Mucosa of stomach (tissue), 1 donor: ENCODE results near the gene TIFAB.

Experiments
- H3K27me3 ChIP-seq: one replicate; pipeline ENCODE4 v1.7.0; 2013; ENCODE audit warnings: mild to moderate bottlenecking, low read length; ENCODE audit not compliant: control insufficient read depth, insufficient read depth
- H3K36me3 ChIP-seq: one replicate; pipeline ENCODE4 v1.7.0; 2013; ENCODE audit warnings: low read length; ENCODE audit not compliant: control insufficient read depth, insufficient read depth
- H3K4me1 ChIP-seq: one replicate; pipeline ENCODE4 v1.7.0; 2013; ENCODE audit warnings: mild to moderate bottlenecking, low read length; ENCODE audit not compliant: control insufficient read depth, insufficient read depth
- H3K4me3 ChIP-seq: one replicate; pipeline ENCODE4 v1.7.0; 2013; ENCODE audit warnings: low read length
- H3K9ac ChIP-seq: one replicate; pipeline ENCODE4 v1.7.0; 2013; ENCODE audit warnings: mild to moderate bottlenecking, low read length, moderate library complexity
- H3K9me3 ChIP-seq: one replicate; pipeline ENCODE4 v1.7.0; 2013; ENCODE audit warnings: mild to moderate bottlenecking, low read length, moderate library complexity; ENCODE audit not compliant: control insufficient read depth
- donor health status: Pancreatic carcinoma.

TIFAB gene

DNA sequence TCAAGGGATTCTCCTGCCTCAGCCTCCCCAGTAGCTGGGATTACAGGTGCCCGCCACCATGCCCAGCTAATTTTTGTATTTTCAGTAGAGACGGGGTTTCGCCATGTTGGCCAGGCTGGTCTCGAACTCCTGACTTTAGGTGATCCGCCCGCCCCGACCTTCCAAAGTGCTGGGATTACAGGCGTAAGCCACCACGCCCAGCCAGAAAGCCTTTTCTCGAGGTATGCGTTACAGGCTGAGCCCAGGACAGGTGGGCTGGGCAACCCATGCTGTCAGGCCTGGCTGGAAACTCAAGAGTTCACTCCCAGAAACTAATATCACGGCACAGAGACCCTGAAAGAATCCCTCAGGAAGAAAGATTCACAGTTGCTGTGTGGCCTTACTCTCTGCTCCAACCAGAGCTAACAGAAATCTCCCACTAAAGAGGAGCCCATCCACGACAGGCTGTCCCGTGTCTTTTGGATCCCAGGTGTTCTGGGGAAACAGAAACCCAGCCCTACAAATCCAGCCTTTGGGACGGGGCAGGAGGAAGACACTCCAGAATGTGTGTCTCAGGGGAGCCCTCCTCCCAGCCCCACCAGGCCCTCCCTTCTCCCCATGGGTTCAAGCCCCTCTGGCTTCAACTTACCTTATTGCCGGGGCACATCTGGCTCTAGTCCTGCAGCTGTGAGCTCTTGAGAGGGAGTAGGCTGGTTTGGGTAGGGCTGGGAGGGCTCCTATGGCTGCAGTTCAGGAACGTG, 400 bp downstream of the TIFAB start:
- Histone ChIP-seq H3K36me3 (no peaks in the 10 kb centered on the region), H3K9me3 (no peaks in the 10 kb centered on the region), H3K27me3 (peaks cover 10% of the 10 kb centered on the region), H3K4me1 (peaks cover 6% of the 10 kb centered on the region), H3K4me3 (no peak overlapping the region), H3K9ac (no peak overlapping the region)

GRCh38 chr5:135450952-135451351, 1.2 kb downstream of the TIFAB start:
- H3K36me3 ChIP-seq, result no peaks in the 10 kb centered on the region
- no peaks in the 10 kb centered on the region for H3K9me3 ChIP-seq
- H3K9ac ChIP-seq, result no peak overlapping the region
- H3K27me3 ChIP-seq, result peaks cover 10% of the 10 kb centered on the region
- peaks cover 2% of the 10 kb centered on the region for H3K4me1 ChIP-seq
- no peak overlapping the region for H3K4me3 ChIP-seq

DNA sequence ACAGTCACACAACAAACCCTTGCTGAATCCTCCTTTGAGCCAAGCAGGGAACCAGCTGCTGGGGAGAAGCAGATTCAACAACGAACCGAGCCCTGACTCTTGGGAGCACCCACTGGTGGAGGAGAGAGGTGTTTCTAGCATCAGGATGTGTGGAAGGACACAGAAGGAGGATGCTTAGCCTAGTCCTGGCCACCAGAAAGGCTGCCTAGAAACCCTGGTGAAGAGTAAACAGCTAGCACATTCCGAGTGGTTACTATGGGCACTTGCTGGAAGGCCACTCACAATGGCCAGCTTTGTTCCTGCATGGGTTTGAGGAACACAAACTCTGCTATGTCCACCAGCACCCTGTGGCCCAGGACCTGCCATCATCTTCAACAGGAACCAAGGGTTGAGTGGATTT, 1.8 kb downstream of the TIFAB start:
- Histone ChIP-seq H3K9ac (no peak overlapping the region), H3K4me3 (no peak overlapping the region), H3K9me3 (no peaks in the 10 kb centered on the region), H3K27me3 (peaks cover 10% of the 10 kb centered on the region), H3K36me3 (no peaks in the 10 kb centered on the region), H3K4me1 (no peaks in the 10 kb centered on the region)

GRCh38 chr5:135449644-135450043, 2.5 kb downstream of the TIFAB start:
- Histone ChIP-seq H3K4me1 (no peaks in the 10 kb centered on the region), H3K9me3 (no peaks in the 10 kb centered on the region), H3K9ac (no peak overlapping the region), H3K36me3 (no peaks in the 10 kb centered on the region), H3K27me3 (peaks cover 10% of the 10 kb centered on the region), H3K4me3 (no peak overlapping the region)

DNA sequence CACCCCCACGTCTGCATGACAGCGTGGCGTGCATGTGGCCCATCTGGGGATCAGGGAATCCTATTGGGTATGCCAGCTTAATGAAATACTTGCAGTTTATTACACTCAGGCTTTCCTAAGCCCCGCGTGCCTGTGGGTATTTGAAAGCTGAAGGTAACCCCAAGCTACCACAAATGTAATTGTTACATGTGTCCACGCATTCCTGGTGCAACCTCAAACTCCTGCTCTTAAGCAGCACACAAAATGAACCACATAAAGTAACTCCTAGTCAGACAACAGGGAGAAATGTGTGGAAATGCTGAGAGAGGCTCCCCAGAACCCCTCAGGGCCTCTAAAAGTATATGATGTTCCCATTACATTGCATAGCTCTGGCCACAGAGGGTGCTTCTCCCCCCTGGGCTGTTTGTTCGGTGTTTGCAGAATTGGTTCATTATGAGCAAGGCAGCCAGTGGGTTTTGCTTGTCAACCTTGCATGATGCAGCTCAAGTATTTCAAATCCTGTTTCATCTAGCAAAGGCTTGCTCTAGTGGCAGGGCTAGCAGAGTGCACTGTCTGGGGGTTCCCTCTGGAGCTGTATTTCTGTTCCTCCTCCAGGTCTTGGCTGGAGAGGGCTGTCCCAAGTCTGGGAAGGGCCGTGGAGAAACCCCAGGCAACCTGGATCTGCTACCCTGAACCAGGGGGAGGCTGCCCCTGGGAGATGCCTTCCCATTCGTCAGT, 3.2 kb downstream of the TIFAB start:
- H3K9ac ChIP-seq, result no peak overlapping the region
- peaks cover 10% of the 10 kb centered on the region for H3K27me3 ChIP-seq
- H3K4me1 ChIP-seq, result no peaks in the 10 kb centered on the region
- no peaks in the 10 kb centered on the region for H3K9me3 ChIP-seq
- no peaks in the 10 kb centered on the region for H3K36me3 ChIP-seq
- no peak overlapping the region for H3K4me3 ChIP-seq

DNA sequence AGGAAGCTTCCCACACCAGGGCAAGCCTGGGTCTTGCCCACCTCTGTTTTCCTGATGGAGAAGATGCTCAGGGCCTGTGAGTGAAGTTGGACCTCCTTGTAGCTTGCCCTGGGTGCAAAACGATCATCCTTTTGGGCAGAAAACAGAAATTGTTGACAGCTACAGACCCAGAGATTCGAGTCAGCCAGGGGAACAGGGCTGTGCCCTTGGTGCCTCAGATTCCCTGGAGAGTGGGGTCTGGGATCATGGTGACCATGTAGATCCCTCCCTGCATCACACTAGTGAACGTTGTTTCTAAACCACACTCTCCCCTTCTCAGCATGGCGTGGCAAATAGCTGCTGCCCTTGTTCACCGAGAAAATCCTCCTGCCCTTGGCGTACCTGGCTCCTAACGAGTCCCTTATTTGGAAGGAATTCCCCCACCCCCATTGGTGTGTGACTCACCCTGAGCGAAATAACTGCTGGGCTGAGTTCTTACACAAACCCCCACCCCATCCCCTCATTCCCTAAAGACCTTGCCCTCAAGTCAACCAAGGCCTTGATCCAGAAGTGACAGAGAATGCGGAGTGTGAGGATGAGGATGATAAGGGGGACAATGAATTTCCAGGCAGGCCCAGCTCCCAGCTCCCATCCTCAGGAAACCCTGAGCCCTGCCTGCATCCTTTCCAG, 3.9 kb downstream of the TIFAB start:
- H3K9me3 ChIP-seq, result no peaks in the 10 kb centered on the region
- H3K27me3 ChIP-seq, result peaks cover 10% of the 10 kb centered on the region
- no peaks in the 10 kb centered on the region for H3K4me1 ChIP-seq
- H3K4me3 ChIP-seq, result no peak overlapping the region
- no peak overlapping the region for H3K9ac ChIP-seq
- H3K36me3 ChIP-seq, result no peaks in the 10 kb centered on the region

- Histone ChIP-seq H3K4me3 (no peak within 1 kb of the TSS), H3K9ac (no peak within 1 kb of the TSS), H3K36me3 (no peaks in the 10 kb centered on the region), H3K27me3 (peaks cover 10% of the 10 kb centered on the region), H3K9me3 (no peaks in the 10 kb centered on the region), H3K4me1 (no peaks in the 10 kb centered on the region)
Observed at GRCh38 chr5:135447298-135447929, 4.7 kb downstream of the TIFAB start, which contains the start of gene DCANP1. DCANP1 (minus strand) TSS chr5:135447348; CDS start chr5:135447108, 240 bp downstream.

DNA sequence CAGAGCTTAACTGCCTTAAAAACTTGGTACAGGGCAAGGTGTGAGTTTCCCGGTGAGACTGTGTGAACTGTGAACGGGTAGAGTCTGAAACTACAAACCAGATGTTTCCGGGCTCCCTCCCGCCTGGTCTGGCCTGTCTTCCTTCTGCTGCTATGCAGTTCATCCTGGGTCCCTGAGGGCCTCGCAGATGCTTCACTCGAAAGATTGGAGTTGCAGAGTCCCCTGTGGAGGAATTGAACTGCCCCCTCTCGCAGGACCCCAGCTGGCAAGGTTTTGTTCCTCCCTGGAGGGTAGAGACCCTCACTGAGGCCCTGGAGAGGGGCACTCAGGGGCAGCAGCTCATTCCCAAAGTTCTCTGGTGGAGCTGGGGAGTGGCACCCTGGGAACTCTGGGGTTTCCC, 5.5 kb downstream of the TIFAB start:
- H3K4me1 ChIP-seq, result no peaks in the 10 kb centered on the region
- H3K9ac ChIP-seq, result no peak overlapping the region
- peaks cover 10% of the 10 kb centered on the region for H3K27me3 ChIP-seq
- H3K4me3 ChIP-seq, result no peak overlapping the region
- H3K9me3 ChIP-seq, result no peaks in the 10 kb centered on the region
- H3K36me3 ChIP-seq, result no peaks in the 10 kb centered on the region

DNA sequence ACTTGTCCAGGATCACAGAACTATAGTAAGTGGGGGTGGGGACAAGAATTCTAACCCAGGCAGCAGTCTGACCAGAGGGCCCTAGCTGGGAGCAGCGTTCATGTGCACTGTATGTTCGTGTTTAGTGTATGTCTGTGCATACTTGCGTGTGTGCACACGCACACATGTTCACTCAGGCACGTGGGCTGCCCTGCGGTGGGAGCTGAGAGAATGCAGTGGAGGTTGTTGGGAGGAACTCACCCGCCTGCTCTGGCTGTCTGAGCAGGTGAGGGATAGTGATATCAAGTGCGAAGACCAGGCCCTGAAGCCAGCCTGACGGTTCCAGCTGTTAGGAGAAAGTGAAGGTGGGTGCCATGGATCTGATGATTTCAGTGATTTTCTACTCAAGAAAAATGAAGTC, 5.9 kb downstream of the TIFAB start:
- H3K9ac ChIP-seq, result no peak overlapping the region
- no peak overlapping the region for H3K4me3 ChIP-seq
- H3K9me3 ChIP-seq, result no peaks in the 10 kb centered on the region
- H3K36me3 ChIP-seq, result no peaks in the 10 kb centered on the region
- H3K27me3 ChIP-seq, result peaks cover 10% of the 10 kb centered on the region
- no peaks in the 10 kb centered on the region for H3K4me1 ChIP-seq

DNA sequence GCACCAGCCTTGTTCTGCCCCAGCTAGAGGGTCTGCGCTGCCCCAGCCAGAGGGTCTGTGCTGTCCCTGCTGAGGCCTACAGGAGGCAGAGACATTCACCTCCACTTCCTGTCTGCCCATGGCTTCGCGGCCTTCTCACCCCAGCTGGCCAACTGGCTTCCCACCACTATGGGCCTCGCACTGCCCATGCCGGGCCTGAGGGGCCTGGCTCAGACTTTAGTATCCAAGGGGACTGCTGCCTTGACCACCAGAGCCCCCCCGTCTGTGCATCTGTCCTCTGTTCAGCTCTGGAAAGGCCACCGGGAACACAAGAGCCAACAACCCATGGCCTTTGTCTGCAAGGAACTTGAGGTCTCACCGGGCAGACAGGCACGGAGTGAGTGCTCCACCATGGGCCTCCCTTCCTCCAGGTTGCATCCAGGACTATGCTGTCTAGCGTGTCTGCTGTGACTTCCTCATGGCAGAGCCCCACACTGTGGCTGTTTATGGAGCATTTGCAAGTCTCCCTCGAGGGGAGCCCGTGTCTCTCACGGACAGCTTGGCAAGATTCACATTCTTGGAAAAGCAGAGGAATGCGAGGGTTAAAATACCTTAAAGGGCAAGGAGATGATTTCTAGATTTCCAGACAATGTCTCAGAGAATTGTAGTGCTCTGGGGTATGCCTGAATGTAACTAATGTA, 6.7 kb downstream of the TIFAB start:
- H3K9ac ChIP-seq, result no peak overlapping the region
- no peaks in the 10 kb centered on the region for H3K9me3 ChIP-seq
- H3K27me3 ChIP-seq, result peaks cover 5% of the 10 kb centered on the region
- no peak overlapping the region for H3K4me3 ChIP-seq
- H3K36me3 ChIP-seq, result no peaks in the 10 kb centered on the region
- H3K4me1 ChIP-seq, result no peaks in the 10 kb centered on the region

- H3K4me1 ChIP-seq, result no peaks in the 10 kb centered on the region
- no peaks in the 10 kb centered on the region for H3K36me3 ChIP-seq
- no peak overlapping the region for H3K9ac ChIP-seq
- H3K4me3 ChIP-seq, result no peak overlapping the region
- H3K27me3 ChIP-seq, result peaks cover 5% of the 10 kb centered on the region
- no peaks in the 10 kb centered on the region for H3K9me3 ChIP-seq
Observed at GRCh38 chr5:135444881-135445280, 7.3 kb downstream of the TIFAB start.
